ENCODE measurements around the gene SDC3.

Gene SDC3

DNA sequence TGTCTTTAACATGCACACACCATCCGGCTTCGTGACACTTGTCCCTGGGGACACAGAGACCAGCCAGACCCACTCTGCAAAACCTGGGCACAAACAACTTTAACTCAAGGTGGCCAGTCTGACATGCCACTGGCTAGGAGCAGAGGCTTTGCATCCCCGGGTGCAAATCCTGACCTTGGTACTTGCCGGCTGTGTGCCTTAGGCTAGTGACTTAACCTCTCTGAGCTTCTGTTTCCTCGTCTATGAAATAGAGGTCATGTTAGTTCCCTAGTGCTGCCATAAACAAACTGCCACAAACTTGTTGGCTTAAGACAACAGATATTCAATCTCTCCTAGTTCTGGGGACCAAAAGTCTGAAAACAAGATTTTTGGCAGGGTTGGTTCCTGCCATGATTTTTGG is 60.4 kb downstream of the SDC3 start:
- DNase-seq (ENCODE audit: low read depth in 2 of 2): no peak

GRCh38 chr1:30847358-30847972 is 61.1 kb downstream of the SDC3 start:
- no peak for DNase-seq (ENCODE audit: low read depth in 2 of 2)

DNA sequence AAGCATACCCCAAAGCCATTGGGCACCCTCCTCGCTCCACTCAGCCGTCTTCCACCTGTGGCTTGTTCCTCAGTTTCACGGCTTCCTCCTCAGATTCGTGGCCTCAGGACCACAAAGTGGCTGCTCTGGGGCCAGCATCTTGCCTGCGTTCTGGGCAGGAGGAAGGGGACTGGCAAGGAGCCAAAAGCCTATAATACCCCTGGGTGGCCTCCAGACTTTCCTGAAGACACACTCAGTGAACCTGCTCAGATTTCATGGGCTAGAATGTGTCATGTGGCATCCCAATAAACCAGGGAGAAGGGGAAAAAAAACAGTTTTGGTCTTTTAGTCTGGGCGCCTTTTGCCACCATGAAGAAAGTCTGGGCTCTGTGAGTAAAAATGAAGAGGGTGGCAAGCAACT is 62.0 kb downstream of the SDC3 start:
- DNase-seq (ENCODE audit: low read depth in 2 of 2): no peak

DNA sequence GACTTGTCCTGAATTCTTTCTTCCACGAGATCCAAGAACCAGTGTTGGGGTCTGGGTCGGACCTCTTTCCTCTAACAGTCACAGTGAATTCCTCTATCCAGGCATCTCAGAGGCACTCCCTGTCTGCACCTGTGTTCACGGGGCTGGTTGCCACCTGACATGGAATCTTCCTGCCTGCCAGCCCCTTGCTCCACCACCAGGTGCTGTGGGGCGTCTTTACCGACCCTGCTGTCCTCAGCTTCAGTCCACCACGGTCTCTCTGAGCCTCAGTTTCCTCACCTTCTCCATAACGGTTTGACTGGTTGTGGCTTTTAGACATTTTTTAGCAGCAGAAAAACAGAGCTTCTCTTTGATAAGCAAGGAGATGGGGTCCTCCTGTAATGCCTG is 62.7 kb downstream of the SDC3 start:
- no peak for DNase-seq (ENCODE audit: low read depth in 2 of 2)

DNA sequence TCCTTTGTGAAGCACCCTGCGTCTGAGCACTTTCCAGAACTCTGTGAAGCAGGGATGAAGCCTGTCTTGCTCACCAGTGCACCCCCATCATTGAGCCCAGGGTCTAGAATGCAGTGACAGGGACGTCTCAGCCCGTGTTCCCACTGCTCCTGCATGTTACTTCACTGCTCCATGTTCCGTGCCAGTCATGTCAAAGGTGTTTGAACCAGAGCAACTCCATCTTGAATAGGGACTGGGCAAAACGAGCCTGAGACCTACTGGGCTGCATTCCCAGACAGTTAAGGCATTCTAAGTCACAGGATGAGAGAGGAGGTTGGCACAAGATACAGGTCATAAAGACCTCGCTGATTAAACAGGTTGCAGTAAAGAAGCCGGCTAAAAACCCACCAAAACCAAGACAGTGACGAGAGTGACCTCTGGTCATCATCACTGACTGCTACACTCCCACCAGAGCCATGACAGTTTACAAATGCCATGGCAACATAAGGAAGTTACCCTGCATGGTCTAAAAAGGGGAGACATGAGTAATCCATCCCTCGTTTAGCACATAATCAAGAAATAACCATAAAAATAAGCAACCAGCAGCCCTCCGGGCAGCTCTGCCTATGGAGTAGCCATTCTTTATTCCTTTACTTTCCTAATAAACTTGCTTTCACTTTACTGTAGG is 63.2 kb downstream of the SDC3 start:
- DNase-seq (ENCODE audit: low read depth in 2 of 2): no peak

GRCh38 chr1:30844631-30845030 is 63.9 kb downstream of the SDC3 start:
- no peak for DNase-seq (ENCODE audit: low read depth in 2 of 2)

DNA sequence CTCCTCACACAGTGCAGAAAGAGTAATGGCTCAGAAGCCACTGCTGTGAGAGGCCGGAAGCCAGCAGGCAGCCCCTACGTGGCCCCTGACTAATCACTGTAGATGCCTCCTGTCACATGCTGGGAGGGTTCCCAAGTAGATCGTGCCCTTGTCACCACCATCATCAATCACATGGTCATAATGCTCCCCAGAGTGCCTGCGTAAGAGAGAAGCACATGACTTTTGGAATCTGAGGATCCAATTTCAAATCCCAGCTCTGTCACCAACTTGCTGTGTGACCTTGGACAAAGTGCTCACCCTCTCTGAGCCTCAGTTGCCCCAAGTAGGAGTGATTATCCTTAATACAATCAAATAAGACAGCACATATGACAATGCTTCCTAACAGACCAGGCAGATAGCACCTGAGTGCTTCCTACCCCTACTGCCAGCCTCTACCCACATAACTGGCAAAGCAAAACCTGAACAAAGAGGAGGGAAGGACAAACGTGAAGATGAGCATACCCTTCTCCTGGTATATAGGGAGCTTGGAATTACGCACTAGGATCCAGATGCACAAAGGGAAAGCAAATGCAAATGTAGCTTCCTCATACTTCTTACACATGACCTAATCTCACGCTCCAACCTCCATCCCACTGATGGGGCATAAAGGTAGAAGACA is 65.7 kb downstream of the SDC3 start:
- no peak for DNase-seq (ENCODE audit: low read depth in 2 of 2)

DNA sequence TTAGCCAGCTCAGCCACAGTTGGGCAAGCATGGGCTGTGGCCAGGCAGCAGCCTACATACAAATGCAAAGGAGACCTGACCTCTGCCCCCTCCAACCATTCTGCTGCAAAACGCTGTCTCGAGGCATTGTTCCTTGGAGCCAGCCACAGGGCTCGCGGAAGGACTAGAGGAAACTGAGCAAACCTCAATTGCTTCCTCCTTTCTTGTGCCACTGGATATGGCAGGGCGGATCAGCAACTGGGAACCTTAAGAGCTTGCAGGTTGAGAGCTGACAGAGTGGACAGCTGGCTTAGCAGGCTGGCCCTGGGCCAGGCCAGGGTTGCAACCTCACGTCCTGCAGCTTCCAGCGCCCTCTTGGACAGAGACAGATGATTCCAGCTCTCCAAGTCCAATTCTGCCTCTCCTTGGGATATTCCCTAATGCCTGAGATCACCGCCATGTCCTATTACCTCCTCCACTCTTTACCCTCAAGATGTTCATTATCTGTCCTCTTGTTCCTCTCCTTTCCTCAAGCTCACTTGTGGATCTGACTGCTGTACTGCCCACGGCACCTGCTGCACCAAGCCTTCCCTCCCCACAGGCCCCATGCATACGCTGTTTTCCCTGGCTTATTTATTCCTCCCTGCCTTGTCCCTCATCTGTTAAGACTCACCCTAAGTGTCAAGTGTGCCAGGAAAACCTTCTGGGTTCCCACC is 67.5 kb downstream of the SDC3 start:
- no peak for DNase-seq (ENCODE audit: low read depth in 2 of 2)

DNA sequence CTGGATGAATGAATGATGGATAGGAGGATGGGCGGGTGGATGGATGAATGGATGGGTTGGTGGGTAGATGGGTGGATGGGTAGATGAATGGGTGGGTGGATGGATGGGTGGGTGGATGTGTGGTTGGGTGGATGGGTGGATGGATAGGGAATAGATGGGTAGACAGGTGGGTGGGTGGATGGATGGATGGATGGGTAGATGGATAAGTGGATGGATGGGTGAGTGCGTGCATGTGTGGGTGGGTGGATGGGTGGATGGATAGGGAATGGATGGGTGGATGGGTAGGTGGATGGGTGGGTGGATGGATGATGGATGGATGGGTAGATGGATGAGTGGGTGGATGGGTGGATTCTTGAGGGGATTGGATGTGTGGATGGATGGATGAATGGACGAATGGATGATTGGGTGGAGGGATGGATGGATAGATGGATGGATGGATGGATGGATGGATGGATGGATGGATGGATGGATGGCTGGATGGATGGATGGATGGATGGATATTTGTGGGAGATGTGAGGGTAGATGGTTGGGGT is 68.7 kb downstream of the SDC3 start:
- DNase-seq (ENCODE audit: low read depth in 2 of 2): no peak

GRCh38 chr1:30838996-30839395 is 69.6 kb downstream of the SDC3 start:
- DNase-seq (ENCODE audit: low read depth in 2 of 2): no peak

GRCh38 chr1:30837653-30838052 is 70.9 kb downstream of the SDC3 start:
- DNase-seq (ENCODE audit: low read depth in 2 of 2): no peak

- DNase-seq (ENCODE audit: low read depth in 2 of 2): no peak
Measured at GRCh38 chr1:30834253-30834652, 74.3 kb downstream of the SDC3 start.

GRCh38 chr1:30830537-30830936 is 78.0 kb downstream of the SDC3 start:
- DNase-seq (ENCODE audit: low read depth in 2 of 2): no peak

- DNase-seq (ENCODE audit: low read depth in 2 of 2): no peak
Measured at GRCh38 chr1:30829889-30830288, 78.7 kb downstream of the SDC3 start.

- DNase-seq (ENCODE audit: low read depth in 2 of 2): no peak
Measured at GRCh38 chr1:30824736-30825429, 83.7 kb downstream of the SDC3 start.

DNA sequence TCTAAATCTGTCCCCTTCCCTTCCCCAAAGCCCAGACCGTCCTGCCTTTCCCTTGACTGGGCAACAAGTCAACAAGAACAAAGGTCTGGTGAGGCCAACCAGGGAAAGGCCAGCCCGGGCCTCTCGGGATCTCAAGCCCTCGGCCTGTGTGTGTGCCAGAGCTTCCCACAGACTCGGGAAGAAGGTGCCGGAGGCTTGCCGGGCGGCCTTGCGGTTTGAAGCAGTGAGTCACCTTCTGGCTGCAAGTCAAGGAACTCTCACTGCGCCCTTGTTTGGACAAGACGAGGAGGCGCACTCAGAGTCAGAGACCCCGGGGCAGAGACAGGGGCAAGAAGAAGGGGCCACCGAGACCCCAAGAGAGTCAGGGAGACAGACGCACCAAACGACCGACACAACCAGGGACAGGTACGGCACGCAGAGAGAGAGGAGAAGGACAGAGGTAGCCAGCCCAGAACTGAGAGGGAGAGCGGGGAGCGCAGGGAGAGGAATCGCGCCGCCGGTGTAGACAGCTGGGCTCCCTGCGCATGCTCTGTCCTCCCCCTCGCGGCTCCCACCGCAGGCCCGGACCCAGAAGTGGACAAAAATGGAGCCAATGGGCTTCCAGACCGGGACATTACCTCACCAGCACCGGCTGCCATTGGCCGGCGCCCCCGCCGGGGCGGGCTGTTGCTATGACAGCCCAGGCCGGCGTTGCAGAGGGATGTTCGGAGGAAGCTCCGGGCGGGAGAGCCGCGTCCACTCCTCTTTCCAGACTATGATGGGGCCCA is 84.4 kb downstream of the SDC3 start:
- DNase-seq (ENCODE audit: low read depth in 2 of 2): peak; percentile 10 to 16

GRCh38 chr1:30823627-30823968 is 85.0 kb downstream of the SDC3 start:
- no peak for DNase-seq (ENCODE audit: low read depth in 2 of 2)

DNA sequence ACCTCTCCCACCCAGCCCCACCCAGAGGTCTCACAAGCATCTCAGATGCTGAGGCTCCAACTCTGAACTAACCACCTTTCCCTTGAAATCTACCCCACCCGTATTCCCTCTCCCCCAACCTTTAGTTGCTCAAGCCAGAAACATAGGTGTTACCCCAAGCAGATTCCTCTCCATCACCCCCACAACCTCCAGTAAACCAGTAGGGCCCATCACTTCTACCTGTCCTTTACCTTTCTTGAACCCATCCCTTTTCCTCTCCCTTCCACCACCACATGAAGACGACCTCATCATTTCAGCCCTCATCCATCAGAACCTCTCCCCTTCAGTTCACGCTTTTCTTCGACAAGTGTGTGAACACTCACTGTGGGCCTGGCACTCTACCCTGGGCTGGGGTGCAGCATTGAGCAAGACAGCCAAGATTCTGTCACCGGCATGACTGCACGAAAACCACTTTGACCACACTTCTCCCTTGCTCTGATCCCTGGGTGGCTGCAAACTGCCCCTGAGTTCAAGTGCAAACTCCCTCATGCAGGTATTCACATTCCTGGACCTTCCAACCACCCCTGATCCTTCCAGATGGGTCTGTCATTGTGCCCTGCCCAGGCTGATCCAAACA is 85.5 kb downstream of the SDC3 start:
- DNase-seq (ENCODE audit: low read depth in 2 of 2): no peak

- no peak for DNase-seq (ENCODE audit: low read depth in 2 of 2)
Measured at GRCh38 chr1:30822006-30822405, 86.6 kb downstream of the SDC3 start.

DNA sequence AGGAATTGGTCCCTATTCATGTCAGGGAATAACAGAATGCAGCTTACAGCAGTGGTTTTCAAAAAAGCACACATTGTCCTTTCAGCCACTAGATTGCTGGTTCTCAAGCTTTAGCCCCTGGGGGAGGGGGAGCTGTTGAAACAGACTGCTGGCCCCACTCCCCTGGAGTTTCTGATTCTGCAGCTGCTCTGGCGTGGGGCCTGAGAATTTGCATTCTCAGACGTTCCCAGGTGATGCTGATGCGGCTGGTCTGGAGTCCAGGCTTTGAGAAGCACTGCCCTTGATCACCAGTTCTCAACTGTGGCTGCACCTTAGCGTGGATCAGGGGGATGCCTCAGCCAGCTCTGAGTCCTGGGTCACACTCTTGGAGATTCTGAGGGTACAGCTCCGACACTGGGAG is 88.3 kb downstream of the SDC3 start:
- no peak for DNase-seq (ENCODE audit: low read depth in 2 of 2)
